Daoy (cell line): Measurements from ENCODE around the gene NUMBL. TPM values are rescaled to one million over a fixed set of nuclear protein-coding genes. Genes with fewer than 3 reads are reported as not detected.

ENCODE experiments used
- DNase-seq: peaks from one replicate; pipeline ENCODE4 v3.0.0-alpha.2; 2015; ENCODE audit warnings: low read depth
- total RNA-seq: library from RNA; depleted of rRNA; stranded (reverse); fragments of >200 nt; shearing (Covaris generic); gene quantifications from 2 replicates; pipeline ENCODE4 v1.2.3, GENCODE V29; 2014

Gene NUMBL
- total RNA-seq, 1 experiment from 2014 or later, result 16.4 TPM

DNA sequence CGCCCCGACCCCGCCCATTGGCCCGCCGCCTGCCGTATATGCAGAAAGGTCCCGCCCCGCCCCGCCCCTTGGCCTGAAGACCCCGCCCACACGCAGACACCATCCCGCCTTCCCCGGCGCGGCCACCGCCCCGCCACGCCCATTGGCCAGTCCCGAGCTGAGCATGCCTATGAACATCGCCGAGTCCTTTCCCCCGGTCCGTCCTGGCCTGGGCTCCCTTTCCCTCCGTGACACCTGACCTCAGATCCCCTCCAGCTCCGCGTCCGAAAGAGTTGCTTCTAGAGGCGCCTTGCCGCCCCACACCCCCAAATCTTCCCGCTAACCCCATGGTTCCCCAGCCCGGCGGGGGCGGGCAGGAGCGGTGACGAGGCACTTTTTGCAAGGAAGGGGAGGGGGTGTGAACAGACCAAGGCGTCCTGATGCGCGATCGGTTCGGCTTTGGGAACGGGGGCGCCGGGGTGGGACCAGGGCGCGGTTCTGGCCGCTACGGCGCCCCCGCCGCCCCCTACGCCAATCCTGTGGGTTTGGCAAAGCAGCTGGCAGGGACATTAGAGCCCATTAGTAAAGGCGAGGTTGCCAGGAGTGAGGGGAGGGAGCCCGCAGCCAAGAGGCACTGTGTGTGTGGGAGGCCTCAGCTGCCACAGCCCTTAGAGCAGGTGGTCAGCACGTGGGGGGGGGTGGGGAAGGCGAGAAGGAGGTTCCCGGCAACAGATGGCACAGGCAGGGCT, 406 bp upstream of the NUMBL start:
- peak; percentile 97 for DNase-seq

DNA sequence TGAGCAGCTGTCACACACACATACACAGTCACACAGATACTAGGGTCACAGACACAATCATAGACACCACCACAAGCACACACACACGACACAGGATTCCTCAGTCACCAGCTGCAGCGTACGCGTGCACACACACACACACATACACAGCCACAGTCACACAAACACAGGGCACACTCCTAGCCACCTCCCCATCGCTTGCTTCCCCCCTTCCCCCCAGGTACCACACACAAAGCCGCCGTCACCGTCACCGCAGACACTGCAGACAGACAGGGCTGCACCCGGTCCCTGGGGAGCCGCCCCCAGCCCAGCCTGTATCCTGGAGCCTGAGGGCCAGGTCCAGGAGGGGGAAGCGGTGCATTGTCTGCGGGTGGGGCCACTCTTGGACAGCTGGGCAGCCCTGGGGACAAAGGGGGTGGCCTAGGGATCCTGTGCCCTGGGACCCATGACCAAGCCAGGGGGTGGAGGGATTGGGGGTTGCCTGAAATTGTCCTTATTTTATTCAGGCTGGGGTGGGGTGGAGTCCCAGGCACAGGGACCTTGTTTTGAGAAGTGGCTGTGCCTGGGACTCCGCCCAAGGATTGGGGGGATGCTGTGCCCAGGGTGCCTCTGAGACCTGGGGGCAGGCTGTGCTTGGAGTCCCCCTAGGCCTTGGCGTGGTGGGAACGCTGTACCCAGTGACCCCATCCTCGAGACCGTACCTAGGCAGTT, 957 bp downstream of the NUMBL start:
- peak; percentile 44 for DNase-seq

DNA sequence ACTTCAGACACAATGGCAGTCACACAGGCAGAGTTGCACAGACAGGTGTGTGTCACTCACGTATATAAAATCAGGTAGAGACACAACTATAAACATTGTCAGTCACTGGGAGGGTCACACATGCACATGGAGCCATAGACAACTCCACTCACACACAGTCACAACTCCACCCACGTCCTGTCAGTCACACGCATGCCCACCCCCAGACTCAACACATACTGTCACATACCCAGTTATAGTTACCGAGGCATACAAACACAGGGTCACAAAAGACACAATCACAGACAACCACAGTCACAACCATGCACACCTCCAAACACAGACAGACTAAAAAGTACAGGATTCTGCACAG, 1.5 kb downstream of the NUMBL start:
- DNase-seq, result no peak

DNA sequence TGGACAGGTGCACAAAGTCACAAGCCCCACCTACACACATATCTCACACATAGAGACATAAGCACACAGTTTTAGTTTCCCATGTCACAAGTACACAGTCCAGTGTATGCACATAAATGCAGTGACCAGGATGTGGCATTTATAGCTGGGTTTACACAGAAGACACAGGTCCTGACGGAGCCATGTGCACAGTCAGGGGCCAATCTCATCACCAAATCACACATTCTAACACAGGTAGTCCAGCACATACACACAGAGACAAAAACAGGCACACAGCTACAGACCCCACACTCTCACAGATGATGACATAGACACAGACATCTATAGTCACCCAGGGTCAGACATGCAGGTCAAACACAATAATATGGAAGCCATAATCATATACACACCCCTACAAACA, 2.1 kb downstream of the NUMBL start:
- DNase-seq, result no peak

DNA sequence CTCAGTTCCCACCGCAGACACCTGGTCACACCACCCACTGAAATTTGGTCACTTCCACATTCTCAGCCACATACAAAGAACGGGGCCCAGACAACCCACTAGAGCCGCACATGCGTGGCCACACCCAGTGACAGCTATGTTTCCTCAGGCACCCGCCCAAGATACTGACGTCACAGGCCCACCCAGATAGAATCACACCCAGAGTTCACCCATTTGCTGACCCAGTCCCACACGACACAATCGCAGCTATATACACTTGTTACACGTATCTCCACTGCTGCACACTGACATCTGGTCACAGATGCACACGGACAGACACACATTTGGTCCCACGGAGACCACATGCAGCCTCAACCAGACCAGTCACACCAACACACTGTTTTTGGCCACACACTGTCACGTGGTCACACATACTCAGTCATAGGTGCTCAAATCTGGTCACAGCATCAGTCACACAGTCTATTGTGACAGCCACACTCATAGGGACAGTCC, 2.9 kb downstream of the NUMBL start:
- DNase-seq, result no peak

DNA sequence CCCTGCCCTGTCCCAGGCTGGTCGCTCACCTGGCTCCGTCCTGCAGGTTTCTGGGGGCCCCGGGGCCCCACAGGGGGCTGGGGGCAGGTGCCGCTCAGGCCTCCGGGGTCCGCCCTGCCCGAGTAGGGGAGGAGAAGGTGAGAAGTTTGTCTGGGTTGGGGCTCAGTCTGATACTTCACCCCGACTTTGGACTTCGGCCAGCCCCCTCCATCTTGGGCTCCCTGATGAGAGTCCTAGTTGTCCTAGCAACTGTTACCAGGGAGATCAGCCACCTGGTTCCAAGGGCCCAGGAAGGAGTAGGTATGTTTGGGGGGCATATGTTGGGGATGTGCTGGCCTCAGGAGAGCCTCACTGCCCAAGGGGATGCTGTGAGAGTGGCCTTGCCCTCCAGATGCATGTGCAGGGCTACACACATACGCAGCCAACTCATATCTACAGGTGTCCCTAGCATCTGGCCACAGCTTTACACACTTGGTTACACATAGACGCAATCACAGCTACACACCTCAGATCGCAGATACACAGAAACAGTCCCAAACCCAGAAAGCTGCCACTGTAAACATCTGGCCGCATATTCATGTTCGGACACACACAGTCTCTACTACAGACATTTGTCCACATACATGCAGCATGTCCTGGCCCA, 3.4 kb downstream of the NUMBL start:
- DNase-seq, result no peak

DNA sequence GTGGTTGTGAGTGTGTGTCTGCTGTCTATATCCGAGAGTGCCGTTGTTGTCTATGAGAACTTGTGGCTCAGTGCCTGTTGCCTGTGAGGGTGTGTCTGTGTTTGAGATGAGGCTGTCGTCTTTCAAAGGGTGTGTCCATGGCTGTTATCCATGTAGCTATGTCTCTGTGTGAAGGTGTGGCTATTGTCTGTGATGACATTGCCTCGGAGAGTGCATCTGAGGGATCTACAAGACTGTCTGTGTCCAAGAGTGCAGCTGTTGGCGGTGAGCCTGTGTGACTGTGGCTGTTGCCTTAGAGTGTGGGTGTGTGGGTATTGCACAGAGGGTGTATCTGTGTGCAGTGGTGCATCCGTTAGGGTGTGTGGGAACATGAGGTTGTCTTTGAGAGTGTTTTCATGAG, 4.9 kb downstream of the NUMBL start:
- no peak for DNase-seq

DNA sequence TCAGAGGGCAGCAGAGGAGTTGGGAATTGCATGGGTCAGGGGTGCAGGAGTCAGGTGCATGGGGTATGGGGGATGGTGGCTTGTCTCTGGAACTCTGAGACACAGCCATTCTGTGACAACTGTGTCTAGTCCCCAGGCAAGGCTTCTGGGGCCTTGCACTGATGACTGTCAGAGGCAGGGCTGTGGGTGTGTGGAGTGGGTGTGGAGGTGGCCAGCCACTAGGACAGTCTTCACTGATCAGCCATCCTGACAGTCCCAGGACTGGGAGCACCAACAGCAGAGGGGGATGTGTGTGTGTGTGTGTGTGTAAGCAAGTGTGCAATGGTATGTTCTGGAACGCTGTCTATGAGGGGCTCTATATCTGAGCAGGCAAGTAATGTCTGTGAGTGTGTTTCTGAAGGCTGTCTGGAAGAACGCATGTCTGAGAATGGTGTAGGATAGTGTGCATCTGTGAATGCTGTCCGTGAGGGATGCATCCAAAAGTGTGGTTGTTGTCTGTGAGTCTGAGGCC, 5.4 kb downstream of the NUMBL start:
- DNase-seq, result no peak

DNA sequence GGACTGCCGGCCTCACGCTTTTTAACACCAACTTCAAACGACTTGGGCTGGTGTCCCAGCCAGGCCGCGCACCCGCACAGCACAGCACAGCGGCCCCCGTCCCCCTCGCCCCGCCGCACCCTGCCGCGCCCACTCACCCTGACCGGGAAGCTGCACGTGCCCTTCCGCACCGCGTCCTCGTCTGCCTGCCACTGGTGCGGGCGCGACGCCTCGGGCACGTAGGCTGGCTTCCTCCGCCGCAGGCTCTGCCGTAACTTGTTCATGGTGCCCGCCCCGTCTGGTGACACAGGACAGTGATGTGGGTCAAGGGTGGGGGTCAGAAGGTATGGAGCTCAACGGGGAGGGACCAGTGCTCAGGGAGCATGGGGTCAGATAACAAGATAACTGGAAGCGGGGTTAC, 6.2 kb downstream of the NUMBL start:
- no peak for DNase-seq

DNA sequence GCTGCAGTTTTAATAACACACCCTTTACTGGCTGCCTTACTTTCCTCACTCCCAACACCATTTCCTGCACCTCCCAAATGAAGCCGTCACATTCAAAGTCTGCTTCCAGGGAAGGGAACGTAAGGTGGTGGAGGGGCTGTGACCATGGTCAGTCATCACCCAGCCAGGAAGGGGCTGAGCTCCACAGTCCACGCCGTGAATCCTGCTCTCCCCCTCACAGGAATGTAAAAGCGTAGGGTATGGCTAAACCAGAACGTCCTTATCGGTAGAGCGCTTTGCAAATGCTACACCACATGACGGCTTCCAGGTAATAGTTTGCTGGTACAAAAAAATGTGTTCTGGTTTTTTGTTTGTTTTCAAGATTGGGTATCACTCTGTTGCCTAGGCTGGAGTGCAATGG, 7.0 kb downstream of the NUMBL start:
- no peak for DNase-seq

DNA sequence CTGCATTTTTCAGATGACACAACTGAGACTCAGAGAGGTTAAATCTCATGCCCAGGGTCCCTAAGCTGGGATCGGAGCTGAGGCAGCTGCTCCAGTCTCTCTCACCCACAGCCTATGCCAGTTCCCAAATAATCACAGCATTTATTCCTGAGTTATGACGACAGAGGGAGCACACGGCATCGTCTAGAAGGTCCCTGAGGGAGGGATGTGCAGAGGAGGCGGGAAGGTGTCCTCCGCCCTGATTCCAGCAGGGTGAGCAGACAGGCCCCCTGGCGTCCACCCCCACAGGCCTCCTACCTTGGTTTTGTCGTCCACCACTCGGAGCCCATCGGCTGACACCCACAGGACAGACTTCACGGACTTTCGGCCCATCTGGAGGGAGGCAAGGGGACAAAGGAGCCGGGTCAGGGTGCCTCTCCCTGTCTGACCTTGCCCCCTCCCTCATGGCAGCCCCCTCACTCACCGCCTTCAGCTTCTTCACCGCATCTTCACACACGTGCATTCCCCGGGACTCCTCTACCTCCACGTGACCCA, 8.0 kb downstream of the NUMBL start:
- no peak for DNase-seq

DNA sequence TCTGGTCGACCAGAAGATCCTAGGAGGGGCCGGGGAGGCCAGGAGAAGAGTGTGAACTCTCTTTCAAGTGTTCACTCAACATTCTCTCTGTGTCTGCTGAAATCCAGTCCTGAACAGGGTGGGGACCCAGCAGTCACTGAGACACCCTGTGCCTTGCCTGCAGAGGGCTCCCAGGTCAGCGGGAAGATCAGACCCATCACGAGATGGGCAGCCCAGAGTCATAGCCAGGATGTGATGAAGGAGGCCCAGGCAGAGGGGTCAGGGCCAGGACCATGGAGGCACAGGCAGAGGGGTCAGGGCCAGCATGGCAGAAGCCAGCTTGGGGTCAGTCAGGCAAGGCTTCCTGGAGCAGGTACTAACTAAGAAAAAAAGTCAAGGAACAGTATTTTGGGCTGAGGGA, 9.4 kb downstream of the NUMBL start:
- no peak for DNase-seq

DNA sequence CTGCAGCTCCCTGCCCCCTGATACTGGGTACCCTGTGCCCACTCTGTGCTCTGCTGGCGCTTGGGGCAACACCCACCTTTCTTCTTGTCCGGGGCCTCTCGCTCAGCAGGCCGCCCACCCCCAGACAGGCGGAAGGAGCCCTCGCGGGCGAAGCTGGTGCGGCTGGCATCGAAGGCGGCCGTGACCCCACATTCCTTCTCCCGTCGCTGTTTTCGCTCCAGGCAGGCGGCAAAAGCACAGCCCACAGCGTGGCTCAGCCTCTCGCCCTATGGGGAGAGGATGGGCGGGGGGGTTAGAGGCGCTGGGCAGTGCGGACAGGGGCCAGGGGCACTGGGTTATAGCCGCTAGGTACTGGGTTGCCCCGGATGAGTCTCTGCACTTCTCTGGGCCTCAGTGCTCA, 13.3 kb downstream of the NUMBL start:
- DNase-seq, result no peak

DNA sequence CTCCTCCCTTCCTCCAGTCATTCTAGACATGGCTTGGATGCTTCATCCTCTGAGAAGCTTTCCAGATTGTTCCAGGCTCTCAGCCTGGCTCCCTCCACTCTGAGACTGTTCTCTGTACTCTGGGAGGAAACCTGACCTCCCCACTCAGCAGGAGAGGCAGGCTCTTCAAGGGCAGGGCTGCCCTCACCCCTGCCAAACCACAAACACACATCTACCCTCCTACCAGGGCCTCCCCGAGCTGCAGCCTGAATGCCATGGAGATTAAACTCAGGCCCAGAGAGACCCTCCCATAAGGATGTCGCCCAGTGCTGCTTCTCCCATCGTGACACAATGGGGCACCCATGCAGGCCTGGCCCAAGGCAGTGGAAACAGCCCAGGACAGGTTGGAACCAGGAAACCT, 16.2 kb downstream of the NUMBL start:
- peak; percentile 46 for DNase-seq

DNA sequence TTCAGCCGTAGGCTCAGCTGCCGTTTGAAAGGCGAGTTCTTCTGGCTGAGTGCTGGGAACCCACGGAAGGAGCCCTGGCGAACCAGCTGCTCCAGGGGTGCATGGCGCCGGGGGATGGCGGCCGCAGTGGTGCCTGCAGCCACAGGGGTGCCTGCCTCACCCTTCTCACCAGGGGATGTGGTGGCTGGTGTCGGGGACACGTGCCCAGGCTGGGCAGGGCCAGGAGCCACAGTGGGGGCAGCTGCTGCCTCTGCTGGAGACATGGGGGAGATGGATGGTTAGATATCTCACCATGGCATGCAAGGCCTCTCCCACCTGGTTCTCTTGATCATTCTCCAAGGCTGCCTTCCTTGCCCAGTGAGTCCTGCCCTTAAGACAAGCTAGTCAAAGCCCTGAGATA, 17.1 kb downstream of the NUMBL start:
- no peak for DNase-seq

DNA sequence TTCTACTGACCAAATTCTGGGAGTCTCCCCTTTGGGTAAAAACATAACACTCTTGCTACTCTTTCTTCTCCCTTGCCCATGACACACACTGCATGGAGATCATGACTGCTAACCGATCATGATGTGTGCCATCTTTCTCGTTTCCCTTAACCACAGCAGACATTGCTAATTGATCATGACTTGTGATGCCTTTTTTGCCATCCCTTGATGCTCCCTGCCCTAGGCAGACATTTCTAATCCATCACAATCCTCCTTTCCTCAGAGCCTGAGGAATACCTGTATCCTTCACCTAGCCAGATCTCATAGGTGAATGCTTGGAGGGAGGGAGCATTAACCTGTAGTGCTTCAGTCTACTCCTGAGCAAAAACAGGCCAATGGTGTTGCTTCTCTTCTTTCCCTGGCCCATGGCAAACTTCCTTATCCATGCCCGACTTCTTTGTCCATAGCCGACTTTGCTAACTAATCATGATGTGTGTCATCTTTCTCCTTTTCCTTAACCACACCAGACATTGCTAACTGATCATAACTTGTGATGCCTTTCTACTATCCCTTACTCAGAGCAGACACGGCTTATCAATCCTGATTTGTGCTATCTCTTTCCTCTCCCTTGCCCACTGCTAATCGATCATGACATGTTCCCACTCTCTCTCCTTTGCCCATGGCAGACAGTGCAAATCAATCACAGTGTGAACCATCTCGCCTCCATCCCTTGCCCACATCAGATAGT, 17.7 kb downstream of the NUMBL start:
- no peak for DNase-seq

DNA sequence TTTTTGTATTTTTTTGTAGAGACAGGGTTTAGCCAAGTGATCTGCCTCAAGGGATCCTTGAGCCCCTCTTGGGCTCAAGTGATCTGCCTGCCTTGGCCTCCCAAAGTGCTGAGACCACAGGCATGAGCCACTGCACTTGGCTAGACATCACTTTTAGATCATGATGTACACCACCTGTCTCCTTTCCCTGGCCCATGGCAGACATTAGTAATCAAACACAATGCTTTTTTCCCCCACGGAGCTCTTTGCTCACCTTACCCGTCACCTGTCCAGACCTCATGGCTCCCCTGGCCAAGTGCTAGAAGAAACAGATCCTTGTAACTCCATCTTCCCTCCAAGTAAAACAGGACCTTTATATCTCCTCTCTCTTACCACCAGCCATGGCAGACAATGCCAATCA, 18.4 kb downstream of the NUMBL start:
- DNase-seq, result no peak

DNA sequence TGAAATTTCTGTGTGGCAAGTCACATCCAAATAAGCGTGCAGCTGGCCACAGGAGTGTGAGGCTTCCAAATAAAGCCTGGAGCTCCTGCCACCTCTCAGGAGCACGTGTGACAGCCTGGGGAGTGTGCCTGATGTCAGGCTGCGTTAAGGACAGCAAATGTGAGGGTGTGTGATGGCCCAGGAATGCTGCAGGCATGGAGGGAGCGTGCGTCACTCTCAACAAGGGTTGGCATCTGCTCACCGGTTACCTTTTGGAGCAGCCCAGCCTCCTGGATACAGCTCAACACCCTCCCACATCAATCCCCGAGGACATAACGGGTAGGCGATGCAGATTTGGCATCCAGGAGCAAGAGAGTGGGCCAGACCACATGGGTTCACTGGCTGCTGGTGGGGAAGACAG, 19.0 kb downstream of the NUMBL start:
- no peak for DNase-seq

DNA sequence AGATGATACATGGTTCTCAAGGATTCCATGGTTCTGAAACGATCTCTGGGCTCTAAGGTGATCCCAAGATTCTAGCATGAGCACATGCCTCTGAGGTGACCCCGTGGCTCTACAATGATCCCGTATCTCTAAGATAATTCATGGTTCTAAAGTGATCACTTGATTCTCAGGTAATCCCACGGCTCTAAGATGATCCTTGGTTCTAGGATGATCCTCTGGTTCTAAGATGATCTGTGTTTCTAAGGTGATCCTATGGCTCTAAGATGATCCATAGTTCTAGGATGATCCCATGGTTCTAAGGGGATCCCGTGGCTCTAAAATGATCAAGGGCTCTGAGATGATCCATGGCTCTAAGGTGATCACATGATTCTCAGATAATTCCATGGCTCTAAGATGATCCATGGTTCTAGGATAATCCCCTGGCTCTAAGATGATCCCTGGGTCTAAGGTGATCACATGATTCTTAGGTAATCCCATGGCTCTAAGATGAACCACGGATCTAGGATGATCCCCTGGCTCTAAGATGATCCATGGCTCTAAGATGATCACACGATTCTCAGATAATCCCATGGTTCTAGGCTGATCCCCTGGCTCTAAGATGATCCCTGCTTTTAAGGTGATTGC, 21.3 kb downstream of the NUMBL start:
- DNase-seq, result no peak

DNA sequence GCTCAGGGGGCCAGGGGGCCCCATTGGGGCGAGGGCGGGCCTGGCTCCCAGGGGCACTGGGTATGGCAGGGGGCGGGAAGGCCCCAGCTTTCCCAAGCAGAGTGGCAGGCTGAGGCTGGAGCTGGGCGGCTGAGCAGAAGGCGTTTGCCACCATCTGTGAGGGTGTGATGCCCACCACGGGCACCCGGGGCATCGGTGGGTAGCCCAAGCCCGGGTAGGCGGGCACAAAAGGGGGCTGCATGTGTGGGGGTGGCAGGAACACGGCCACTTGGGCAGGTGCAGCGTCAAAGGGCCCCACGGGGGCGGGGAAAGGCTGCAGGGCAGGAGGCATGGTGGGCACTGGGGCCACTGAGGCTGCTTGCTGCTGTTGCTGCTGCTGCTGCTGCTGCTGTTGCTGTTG, 22.8 kb downstream of the NUMBL start:
- no peak for DNase-seq

DNA sequence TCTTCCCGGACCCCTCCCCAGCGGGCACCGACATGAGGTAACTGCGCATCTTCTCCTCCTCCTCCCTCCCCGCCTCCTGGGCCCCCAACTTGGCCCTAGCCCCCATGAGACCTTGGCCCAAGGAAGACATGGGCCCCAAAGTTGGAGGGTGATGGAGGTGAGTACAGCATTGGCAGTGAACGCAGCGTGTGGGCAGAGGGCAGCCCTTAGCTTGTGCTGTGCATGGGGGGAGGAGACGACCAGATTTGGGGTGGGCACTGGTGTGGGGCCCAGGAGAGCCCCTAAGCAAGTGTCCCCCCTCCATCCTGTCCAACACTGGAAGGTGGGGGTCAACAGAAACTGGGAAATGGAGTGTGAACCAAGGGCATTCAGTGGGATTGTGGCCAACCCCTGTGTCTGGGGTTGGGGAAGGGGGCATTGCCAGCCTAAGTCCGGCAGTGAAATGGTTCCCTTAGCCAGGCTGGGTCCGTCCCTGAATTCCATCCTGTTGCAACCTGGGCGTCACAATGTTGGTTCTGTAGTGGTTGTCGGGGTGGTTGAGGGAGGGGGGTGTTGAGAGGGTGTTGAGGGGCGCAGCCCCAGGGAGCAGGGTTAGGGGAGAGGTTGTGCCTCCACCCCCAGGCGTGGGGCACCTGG, 23.5 kb downstream of the NUMBL start:
- no peak for DNase-seq
